Osteoblast (primary cell): Measurements from ENCODE around the gene ASMTL. TPM values are rescaled to one million over a fixed set of nuclear protein-coding genes. Genes with fewer than 3 reads are reported as not detected.

Experiments
- DNase-seq: peaks from one replicate; pipeline ENCODE4 v3.0.0; 2011; ENCODE audit warnings: low spot score, mixed read lengths; ENCODE audit not compliant: insufficient read length; ENCODE audit errors: missing footprints
- H2AFZ ChIP-seq: 2 replicates; pipeline ENCODE4 v1.6.0; 2011; ENCODE audit warnings: mild to moderate bottlenecking, low read length
- H3K27ac ChIP-seq: 2 replicates; pipeline ENCODE4 v1.5.1; 2011; ENCODE audit warnings: mild to moderate bottlenecking, low read depth, low read length, moderate library complexity
- H3K27me3 ChIP-seq: 2 replicates; pipeline ENCODE4 v1.6.0; 2012; ENCODE audit warnings: mild to moderate bottlenecking, control low read depth, inconsistent platforms, low read length, moderate library complexity; ENCODE audit not compliant: insufficient read depth
- H3K36me3 ChIP-seq: 2 replicates; pipeline ENCODE4 v1.5.1; 2011; ENCODE audit warnings: mild to moderate bottlenecking, low read length, control low read depth, moderate library complexity; ENCODE audit not compliant: insufficient read depth
- H3K4me1 ChIP-seq: 2 replicates; pipeline ENCODE4 v1.5.1; 2011; ENCODE audit warnings: mild to moderate bottlenecking, low read length, control low read depth, moderate library complexity; ENCODE audit not compliant: insufficient read depth
- H3K4me2 ChIP-seq: 2 replicates; pipeline ENCODE4 v1.6.0; 2011; ENCODE audit warnings: mild to moderate bottlenecking, low read length; ENCODE audit not compliant: insufficient read depth
- H3K4me3 ChIP-seq: fragments of 200-600 bp; sonication (generic); 3 replicates; pipeline ENCODE4 v1.5.1; 2012; ENCODE audit warnings: mild to moderate bottlenecking, low read length, inconsistent platforms; ENCODE audit not compliant: insufficient read depth
- H3K79me2 ChIP-seq: 2 replicates; pipeline ENCODE4 v1.6.0; 2012; ENCODE audit warnings: mild to moderate bottlenecking, low read length, control low read depth, inconsistent platforms; ENCODE audit not compliant: insufficient read depth
- H3K9me3 ChIP-seq: 2 replicates; pipeline ENCODE4 v1.5.1; 2011; ENCODE audit warnings: low read depth, low read length, control low read depth
- H4K20me1 ChIP-seq: 2 replicates; pipeline ENCODE4 v1.6.0; 2012; ENCODE audit warnings: mild to moderate bottlenecking, low read length, control low read depth; ENCODE audit not compliant: insufficient read depth
- CTCF ChIP-seq: IDR thresholded peaks from 2 replicates; pipeline ENCODE4 v1.5.1; 2011; ENCODE audit warnings: mild to moderate bottlenecking, low read depth, low read length, moderate library complexity; ENCODE audit errors: extremely low read depth
- total RNA-seq: library from RNA; depleted of rRNA; stranded (reverse); fragments of >200 nt; gene quantifications from 2 replicates; pipeline ENCODE4 v1.2.3, GENCODE V29; 2012

The ASMTL gene
- total RNA-seq, 1 donor: 24.6 TPM

GRCh38 chrX:1421433-1422134 is 31.1 kb downstream of the ASMTL start:
- Histone ChIP-seq H2AFZ (no peak overlapping the region), H3K4me2 (no peak overlapping the region), H3K4me1 (no peaks in the 10 kb centered on the region), H3K9me3 (peaks cover 7% of the 10 kb centered on the region), H3K27me3 (no peaks in the 10 kb centered on the region), H3K79me2 (no peaks in the 10 kb centered on the region), H3K4me3 (no peak overlapping the region), H3K36me3 (peaks cover 45% of the 10 kb centered on the region), H4K20me1 (no peaks in the 10 kb centered on the region), H3K27ac (no peak overlapping the region)
- TF ChIP-seq CTCF: no peak
- DNase-seq: no peak

DNA sequence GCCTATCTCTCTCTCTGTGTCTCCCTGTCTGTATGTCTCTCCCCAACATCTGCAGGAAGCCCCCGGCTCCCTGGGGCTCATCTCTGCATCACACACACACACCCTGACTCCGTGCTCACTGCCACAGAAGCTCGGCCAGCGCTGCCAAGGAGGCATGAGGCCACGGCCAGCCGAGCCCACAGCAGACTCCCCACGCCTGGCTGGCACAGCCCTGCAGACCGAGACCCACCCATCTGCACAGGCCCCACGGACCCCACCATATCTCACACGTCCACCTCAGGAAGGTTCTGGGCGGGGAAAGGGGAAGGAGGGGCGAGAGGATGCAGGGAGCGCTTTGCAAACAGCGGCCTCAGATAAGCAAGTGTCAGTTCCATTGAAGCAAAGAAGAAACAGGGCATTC is 32.3 kb downstream of the ASMTL start:
- Histone ChIP-seq H3K4me2 (no peak overlapping the region), H2AFZ (no peak overlapping the region), H4K20me1 (peaks cover 2% of the 10 kb centered on the region), H3K27ac (no peak overlapping the region), H3K27me3 (no peaks in the 10 kb centered on the region), H3K79me2 (no peaks in the 10 kb centered on the region), H3K4me1 (no peaks in the 10 kb centered on the region), H3K36me3 (peaks cover 50% of the 10 kb centered on the region), H3K9me3 (peaks cover 7% of the 10 kb centered on the region), H3K4me3 (no peak overlapping the region)
- TF ChIP-seq CTCF: no peak
- DNase-seq: no peak

- TF ChIP-seq CTCF: no peak
- H4K20me1 ChIP-seq: peaks cover 2% of the 10 kb centered on the region
- no peak overlapping the region for H3K4me3 ChIP-seq
Measured at GRCh38 chrX:1419545-1420355, 33.0 kb downstream of the ASMTL start.

DNA sequence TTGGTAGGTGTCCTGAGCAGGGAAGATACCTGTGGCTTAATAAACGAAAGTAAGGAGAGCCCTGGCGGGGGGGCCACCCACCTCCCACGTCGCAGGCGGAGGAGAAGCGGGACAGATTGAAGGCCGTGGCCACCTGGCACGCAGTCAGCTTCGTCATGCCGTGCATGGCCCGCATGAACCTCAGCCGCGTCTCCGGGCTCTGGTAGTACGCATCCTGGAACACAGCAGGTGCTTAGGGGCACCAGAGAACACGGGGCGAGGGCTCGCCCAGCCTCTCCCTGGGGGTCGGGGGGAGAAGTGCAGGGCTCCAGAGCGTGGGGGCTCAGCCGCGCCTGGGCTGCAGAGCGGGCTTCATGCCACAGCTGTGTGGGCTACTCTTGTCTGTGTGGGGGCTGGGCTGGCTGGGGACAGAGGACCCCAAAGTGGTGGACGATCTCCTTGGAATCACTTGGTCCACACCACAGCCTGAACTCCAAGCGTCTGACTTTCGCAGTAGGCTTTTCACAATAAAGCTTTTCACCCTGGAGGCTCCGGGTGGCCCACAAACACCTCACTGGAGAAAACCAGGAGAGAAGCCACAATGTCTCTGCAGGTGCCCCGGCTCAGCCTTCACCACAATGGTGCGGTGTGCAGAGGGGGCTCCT is 33.7 kb downstream of the ASMTL start:
- Histone ChIP-seq H3K4me3 (no peak overlapping the region), H2AFZ (no peak overlapping the region), H4K20me1 (peaks cover 2% of the 10 kb centered on the region), H3K9me3 (peaks cover 7% of the 10 kb centered on the region), H3K4me1 (no peaks in the 10 kb centered on the region), H3K36me3 (peaks cover 45% of the 10 kb centered on the region), H3K27me3 (no peaks in the 10 kb centered on the region), H3K27ac (no peak overlapping the region), H3K79me2 (no peaks in the 10 kb centered on the region), H3K4me2 (no peak overlapping the region)
- DNase-seq: no peak
- TF ChIP-seq CTCF: no peak

More at GRCh38 chrX:1419545-1420355, 33.0 kb downstream of the ASMTL start:
- no peaks in the 10 kb centered on the region for H3K27me3 ChIP-seq
- H3K4me1 ChIP-seq: no peaks in the 10 kb centered on the region
- no peak for DNase-seq
- H2AFZ ChIP-seq: no peak overlapping the region
- H3K79me2 ChIP-seq: no peaks in the 10 kb centered on the region
- H3K9me3 ChIP-seq: peaks cover 7% of the 10 kb centered on the region
- peaks cover 45% of the 10 kb centered on the region for H3K36me3 ChIP-seq
- H3K27ac ChIP-seq: no peak overlapping the region
- H3K4me2 ChIP-seq: no peak overlapping the region
